WTC11 (cell line): Measurements from ENCODE around the gene C6orf52. TPM values are rescaled to one million over a fixed set of nuclear protein-coding genes. Genes with fewer than 3 reads are reported as not detected.

Source experiments
- ATAC-seq: fragments of 200-7000 bp; cut with Tn5 transposase; 2 replicates; pipeline ENCODE4 v1.10.0; 2021; ENCODE audit warnings: mild to moderate bottlenecking, moderate library complexity
- CTCF ChIA-PET: fragments of 300-600 bp; sonication (Branson Sonifier 250); formaldehyde crosslinking; loops from one replicate; lab custom pipeline; 2021; ENCODE audit warnings: antibody characterized with exemption; lab: Charles Lee
- POLR2A ChIA-PET: fragments of 350-600 bp; sonication (Branson Sonifier 250); formaldehyde crosslinking; loops from one replicate; lab custom pipeline; 2021; ENCODE audit warnings: antibody characterized with exemption; lab: Charles Lee
- DNase-seq: peaks from one replicate; pipeline ENCODE4 v3.0.0; 2021; ENCODE audit warnings: low spot score
- H3K27ac Mint-ChIP-seq: 2 replicates; pipeline ENCODE4 v1.8.0; 2021; ENCODE audit warnings: mixed read lengths
- H3K27me3 Mint-ChIP-seq: 2 replicates; pipeline ENCODE4 v1.8.0; 2021; ENCODE audit warnings: low read depth, mild to moderate bottlenecking, moderate library complexity, mixed read lengths
- H3K36me3 Mint-ChIP-seq: 2 replicates; pipeline ENCODE4 v1.8.0; 2021; ENCODE audit warnings: mixed read lengths
- H3K4me1 Mint-ChIP-seq: 2 replicates; pipeline ENCODE4 v1.8.0; 2022; ENCODE audit warnings: mixed read lengths
- H3K4me3 Mint-ChIP-seq: 2 replicates; pipeline ENCODE4 v1.8.0; 2021; ENCODE audit warnings: mild to moderate bottlenecking, moderate library complexity, mixed read lengths
- H3K9me3 Mint-ChIP-seq: 2 replicates; pipeline ENCODE4 v1.8.0; 2021; ENCODE audit warnings: mixed read lengths
- AR ChIP-seq: fragments of 250-450 bp; sonication (Bioruptor Pico); IDR thresholded peaks from 2 replicates; pipeline ENCODE4 v1.9.0; 2021; ENCODE audit warnings: mild to moderate bottlenecking
- CDX4 ChIP-seq: fragments of 250-450 bp; sonication (Bioruptor Pico); IDR thresholded peaks from 2 replicates; pipeline ENCODE4 v1.9.0; 2021; ENCODE audit warnings: moderate library complexity, mild to moderate bottlenecking, inconsistent platforms, borderline replicate concordance
- CREB1 ChIP-seq: sonication (generic); formaldehyde crosslinking; IDR thresholded peaks from 2 replicates; pipeline ENCODE4 v1.8.0; 2023; ENCODE audit warnings: mild to moderate bottlenecking, missing genetic modification reagents
- FOXJ3 ChIP-seq: sonication (generic); formaldehyde crosslinking; IDR thresholded peaks from 2 replicates; pipeline ENCODE4 v1.9.0; 2021; ENCODE audit warnings: missing genetic modification reagents, mild to moderate bottlenecking, borderline replicate concordance
- FOXK1 ChIP-seq: sonication (generic); formaldehyde crosslinking; IDR thresholded peaks from 2 replicates; pipeline ENCODE4 v1.8.0; 2022; ENCODE audit warnings: mild to moderate bottlenecking, moderate library complexity, missing genetic modification reagents
- GABPB1 ChIP-seq: sonication (generic); formaldehyde crosslinking; IDR thresholded peaks from 2 replicates; pipeline ENCODE4 v1.8.1; 2023; ENCODE audit warnings: mild to moderate bottlenecking, missing genetic modification reagents
- NR3C1 ChIP-seq: sonication (generic); formaldehyde crosslinking; conservative IDR thresholded peaks from 2 replicates; pipeline ENCODE4 v1.8.1; 2023; ENCODE audit warnings: low read depth, mild to moderate bottlenecking, missing genetic modification reagents
- TEAD4 ChIP-seq: sonication (generic); formaldehyde crosslinking; IDR thresholded peaks from 2 replicates; pipeline ENCODE4 v1.8.0; 2022; ENCODE audit warnings: mild to moderate bottlenecking, missing genetic modification reagents
- ZBTB21 ChIP-seq: sonication (generic); formaldehyde crosslinking; IDR thresholded peaks from 2 replicates; pipeline ENCODE4 v1.8.1; 2023; ENCODE audit warnings: mild to moderate bottlenecking, missing genetic modification reagents, borderline replicate concordance
- ZNF121 ChIP-seq: sonication (generic); formaldehyde crosslinking; IDR thresholded peaks from 2 replicates; pipeline ENCODE4 v1.8.0; 2023; ENCODE audit warnings: missing genetic modification reagents
- ZNF263 ChIP-seq: sonication (generic); formaldehyde crosslinking; IDR thresholded peaks from 2 replicates; pipeline ENCODE4 v1.8.1; 2022; ENCODE audit warnings: low read depth, mild to moderate bottlenecking, moderate library complexity, missing genetic modification reagents
- total RNA-seq: library from RNA; stranded (reverse); gene quantifications from 3 replicates; pipeline ENCODE4 v1.2.3, GENCODE V29; 2021
- TF ChIP-seq, protein P1 (sequence below): sonication (generic); formaldehyde crosslinking; IDR thresholded peaks from 2 replicates; pipeline ENCODE4 v1.8.0; 2023; ENCODE audit warnings: missing genetic modification reagents, mild to moderate bottlenecking, borderline replicate concordance
- TF ChIP-seq, protein P2 (sequence below): sonication (generic); formaldehyde crosslinking; IDR thresholded peaks from 2 replicates; pipeline ENCODE4 v1.8.0; 2022; ENCODE audit warnings: mild to moderate bottlenecking, missing genetic modification reagents
- TF ChIP-seq, protein P3 (sequence below): fragments of 250-450 bp; sonication (Bioruptor Pico); IDR thresholded peaks from 2 replicates; pipeline ENCODE4 v2.1.2; 2022; ENCODE audit warnings: mild to moderate bottlenecking, moderate library complexity
- TF ChIP-seq, protein P4 (sequence below): sonication (generic); formaldehyde crosslinking; IDR thresholded peaks from 2 replicates; pipeline ENCODE4 v1.8.0; 2023; ENCODE audit warnings: missing genetic modification reagents
- TF ChIP-seq, protein P5 (sequence below): fragments of 250-450 bp; sonication (Bioruptor Pico); conservative IDR thresholded peaks from 2 replicates; pipeline ENCODE4 v1.9.0; 2021; ENCODE audit warnings: mild to moderate bottlenecking

The C6orf52 gene
- total RNA-seq, 1 experiment from 2014 or later, result 0.42 TPM

GRCh38 chr6:10682355-10682988 is 11.9 kb downstream of the C6orf52 start:
- no peak for DNase-seq

GRCh38 chr6:10681795-10682194 is 12.6 kb downstream of the C6orf52 start:
- ChIA-PET CTCF (interaction anchor here (1.7 kb wide), 1 partner anchor 60 kb away, joined by 6 read pairs; no protein-coding TSS in a partner anchor), POLR2A (no interaction called here)
- Mint-ChIP-seq H3K4me3 (no peak overlapping the region), H3K27me3 (no peaks in the 10 kb centered on the region), H3K27ac (no peak overlapping the region), H3K4me1 (peaks cover 6% of the 10 kb centered on the region), H3K36me3 (no peaks in the 10 kb centered on the region), H3K9me3 (peaks cover 7% of the 10 kb centered on the region; the same call in 1 of the 2 replicates)
- no peak for ATAC-seq
- no peak for DNase-seq
- TF ChIP-seq, protein P1, sequence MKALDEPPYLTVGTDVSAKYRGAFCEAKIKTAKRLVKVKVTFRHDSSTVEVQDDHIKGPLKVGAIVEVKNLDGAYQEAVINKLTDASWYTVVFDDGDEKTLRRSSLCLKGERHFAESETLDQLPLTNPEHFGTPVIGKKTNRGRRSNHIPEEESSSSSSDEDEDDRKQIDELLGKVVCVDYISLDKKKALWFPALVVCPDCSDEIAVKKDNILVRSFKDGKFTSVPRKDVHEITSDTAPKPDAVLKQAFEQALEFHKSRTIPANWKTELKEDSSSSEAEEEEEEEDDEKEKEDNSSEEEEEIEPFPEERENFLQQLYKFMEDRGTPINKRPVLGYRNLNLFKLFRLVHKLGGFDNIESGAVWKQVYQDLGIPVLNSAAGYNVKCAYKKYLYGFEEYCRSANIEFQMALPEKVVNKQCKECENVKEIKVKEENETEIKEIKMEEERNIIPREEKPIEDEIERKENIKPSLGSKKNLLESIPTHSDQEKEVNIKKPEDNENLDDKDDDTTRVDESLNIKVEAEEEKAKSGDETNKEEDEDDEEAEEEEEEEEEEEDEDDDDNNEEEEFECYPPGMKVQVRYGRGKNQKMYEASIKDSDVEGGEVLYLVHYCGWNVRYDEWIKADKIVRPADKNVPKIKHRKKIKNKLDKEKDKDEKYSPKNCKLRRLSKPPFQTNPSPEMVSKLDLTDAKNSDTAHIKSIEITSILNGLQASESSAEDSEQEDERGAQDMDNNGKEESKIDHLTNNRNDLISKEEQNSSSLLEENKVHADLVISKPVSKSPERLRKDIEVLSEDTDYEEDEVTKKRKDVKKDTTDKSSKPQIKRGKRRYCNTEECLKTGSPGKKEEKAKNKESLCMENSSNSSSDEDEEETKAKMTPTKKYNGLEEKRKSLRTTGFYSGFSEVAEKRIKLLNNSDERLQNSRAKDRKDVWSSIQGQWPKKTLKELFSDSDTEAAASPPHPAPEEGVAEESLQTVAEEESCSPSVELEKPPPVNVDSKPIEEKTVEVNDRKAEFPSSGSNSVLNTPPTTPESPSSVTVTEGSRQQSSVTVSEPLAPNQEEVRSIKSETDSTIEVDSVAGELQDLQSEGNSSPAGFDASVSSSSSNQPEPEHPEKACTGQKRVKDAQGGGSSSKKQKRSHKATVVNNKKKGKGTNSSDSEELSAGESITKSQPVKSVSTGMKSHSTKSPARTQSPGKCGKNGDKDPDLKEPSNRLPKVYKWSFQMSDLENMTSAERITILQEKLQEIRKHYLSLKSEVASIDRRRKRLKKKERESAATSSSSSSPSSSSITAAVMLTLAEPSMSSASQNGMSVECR (CRISPR knock-in tag), result no peak
- TF ChIP-seq, protein P2, sequence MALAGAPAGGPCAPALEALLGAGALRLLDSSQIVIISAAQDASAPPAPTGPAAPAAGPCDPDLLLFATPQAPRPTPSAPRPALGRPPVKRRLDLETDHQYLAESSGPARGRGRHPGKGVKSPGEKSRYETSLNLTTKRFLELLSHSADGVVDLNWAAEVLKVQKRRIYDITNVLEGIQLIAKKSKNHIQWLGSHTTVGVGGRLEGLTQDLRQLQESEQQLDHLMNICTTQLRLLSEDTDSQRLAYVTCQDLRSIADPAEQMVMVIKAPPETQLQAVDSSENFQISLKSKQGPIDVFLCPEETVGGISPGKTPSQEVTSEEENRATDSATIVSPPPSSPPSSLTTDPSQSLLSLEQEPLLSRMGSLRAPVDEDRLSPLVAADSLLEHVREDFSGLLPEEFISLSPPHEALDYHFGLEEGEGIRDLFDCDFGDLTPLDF (CRISPR knock-in tag), result no peak
- no peak for TF ChIP-seq NR3C1 (CRISPR knock-in tag)
- TF ChIP-seq ZNF263 (CRISPR knock-in tag), result no peak
- TF ChIP-seq CDX4 (CRISPR knock-in tag), result no peak
- TF ChIP-seq CREB1 (CRISPR knock-in tag), result no peak
- no peak for TF ChIP-seq FOXJ3 (CRISPR knock-in tag)
- TF ChIP-seq ZBTB21, result no peak
- no peak for TF ChIP-seq AR (CRISPR knock-in tag)
- TF ChIP-seq, protein P3, sequence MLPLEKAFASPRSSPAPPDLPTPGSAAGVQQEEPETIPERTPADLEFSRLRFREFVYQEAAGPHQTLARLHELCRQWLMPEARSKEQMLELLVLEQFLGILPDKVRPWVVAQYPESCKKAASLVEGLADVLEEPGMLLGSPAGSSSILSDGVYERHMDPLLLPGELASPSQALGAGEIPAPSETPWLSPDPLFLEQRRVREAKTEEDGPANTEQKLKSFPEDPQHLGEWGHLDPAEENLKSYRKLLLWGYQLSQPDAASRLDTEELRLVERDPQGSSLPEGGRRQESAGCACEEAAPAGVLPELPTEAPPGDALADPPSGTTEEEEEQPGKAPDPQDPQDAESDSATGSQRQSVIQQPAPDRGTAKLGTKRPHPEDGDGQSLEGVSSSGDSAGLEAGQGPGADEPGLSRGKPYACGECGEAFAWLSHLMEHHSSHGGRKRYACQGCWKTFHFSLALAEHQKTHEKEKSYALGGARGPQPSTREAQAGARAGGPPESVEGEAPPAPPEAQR (CRISPR knock-in tag), result no peak

More at GRCh38 chr6:10682355-10682988, 11.9 kb downstream of the C6orf52 start:
- Mint-ChIP-seq H3K36me3 (no peaks in the 10 kb centered on the region), H3K27ac (no peak overlapping the region), H3K27me3 (no peaks in the 10 kb centered on the region), H3K4me1 (peaks cover 13% of the 10 kb centered on the region), H3K9me3 (peaks cover 7% of the 10 kb centered on the region; the same call in 1 of the 2 replicates), H3K4me3 (no peak overlapping the region)
- no peak for ATAC-seq
- ChIA-PET CTCF (interaction anchor here (1.1 kb wide), 1 partner anchor 204 kb away, joined by 4 read pairs; no protein-coding TSS in a partner anchor), POLR2A (interaction anchor here (0.6 kb wide), 1 partner anchor 166 kb away, joined by 3 read pairs; no protein-coding TSS in a partner anchor)
- TF ChIP-seq, protein P4, sequence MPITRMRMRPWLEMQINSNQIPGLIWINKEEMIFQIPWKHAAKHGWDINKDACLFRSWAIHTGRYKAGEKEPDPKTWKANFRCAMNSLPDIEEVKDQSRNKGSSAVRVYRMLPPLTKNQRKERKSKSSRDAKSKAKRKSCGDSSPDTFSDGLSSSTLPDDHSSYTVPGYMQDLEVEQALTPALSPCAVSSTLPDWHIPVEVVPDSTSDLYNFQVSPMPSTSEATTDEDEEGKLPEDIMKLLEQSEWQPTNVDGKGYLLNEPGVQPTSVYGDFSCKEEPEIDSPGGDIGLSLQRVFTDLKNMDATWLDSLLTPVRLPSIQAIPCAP (CRISPR knock-in tag), result no peak
- TF ChIP-seq TEAD4 (CRISPR knock-in tag) (no peak), FOXK1 (no peak), ZNF121 (no peak), GABPB1 (CRISPR knock-in tag) (no peak)
- TF ChIP-seq, protein P2 (CRISPR knock-in tag), result no peak
- TF ChIP-seq, protein P5, sequence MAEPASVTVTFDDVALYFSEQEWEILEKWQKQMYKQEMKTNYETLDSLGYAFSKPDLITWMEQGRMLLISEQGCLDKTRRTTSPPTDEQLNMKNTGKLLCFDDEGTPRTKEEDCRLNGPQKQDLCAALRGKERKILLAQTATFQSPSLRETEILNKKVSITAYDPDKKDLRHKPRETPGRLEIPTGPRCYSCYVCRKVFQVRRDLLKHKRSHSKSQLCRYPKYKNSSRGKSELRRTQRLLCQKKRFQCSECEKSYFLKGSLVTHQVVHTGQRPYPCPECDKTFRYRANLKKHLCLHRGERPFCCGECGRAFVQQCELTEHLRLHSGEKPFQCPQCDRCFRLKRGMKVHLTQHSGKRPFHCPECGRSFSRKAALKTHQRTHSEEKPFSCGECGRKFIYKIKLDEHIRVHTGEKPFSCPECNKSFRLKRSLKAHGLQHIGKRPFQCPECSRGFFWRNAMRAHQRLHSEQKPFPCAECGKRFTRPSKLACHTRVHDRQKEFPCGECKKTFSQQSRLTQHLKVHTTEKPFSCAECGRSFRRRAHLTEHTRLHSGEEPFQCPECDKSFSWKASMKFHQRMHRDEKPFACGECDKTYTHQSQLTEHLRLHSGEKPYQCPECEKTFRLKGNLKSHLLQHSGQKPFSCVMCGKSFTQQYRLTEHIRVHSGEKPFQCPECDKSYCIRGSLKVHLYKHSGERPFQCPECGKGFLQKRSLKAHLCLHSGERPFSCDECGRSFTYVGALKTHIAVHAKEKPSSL, result no peak
